ENCODE results near the gene METTL25B. TPM values are rescaled to one million over a fixed set of nuclear protein-coding genes. Genes with fewer than 3 reads are reported as not detected.

METTL25B gene
- polyA plus RNA-seq (2013) = 15.9 and 18.0 TPM in 2 replicates

- Histone ChIP-seq H3K27ac (ENCODE audit: low read depth, low read length) (peak within 1 kb of the TSS; percentile 35), H4K8ac (ENCODE audit: low read depth, low read length) (peak within 1 kb of the TSS; percentile 82), H3K23ac (ENCODE audit: low read length) (no peak within 1 kb of the TSS), H4K12ac (ENCODE audit: low read depth, low read length) (peak within 1 kb of the TSS; percentile 59), H3K4me3 (ENCODE audit: low read depth, low read length) (peak within 1 kb of the TSS; percentile 97), H3K14ac (ENCODE audit: low read length) (peak within 1 kb of the TSS; percentile 78), H3K9me3 (ENCODE audit: insufficient read depth, low read depth, low read length) (peaks cover 2% of the 10 kb centered on the region), H3K79me2 (ENCODE audit: control insufficient read depth, insufficient read depth, low read length, poor library complexity) (peaks cover 6% of the 10 kb centered on the region), H2BK12ac (ENCODE audit: low read length) (no peak within 1 kb of the TSS), H2AK5ac (ENCODE audit: low read length) (peak within 1 kb of the TSS; percentile 8), H4K91ac (ENCODE audit: low read depth, low read length) (peak within 1 kb of the TSS; percentile 76), H3K4me1 (ENCODE audit: control insufficient read depth in 1 of 2, insufficient read depth in 2 of 2, low read length in 2 of 2) (peaks cover 8 to 21% of the 10 kb centered on the region in 2 experiments), H3K79me1 (ENCODE audit: low read length) (peaks cover 7% of the 10 kb centered on the region), H3K4me2 (ENCODE audit: low read length) (peak within 1 kb of the TSS; percentile 99), H2BK120ac (ENCODE audit: insufficient read depth, low read length, poor library complexity) (peak within 1 kb of the TSS; percentile 7), H3K27me3 (ENCODE audit: insufficient read depth, low read length) (no peaks in the 10 kb centered on the region), H3K36me3 (ENCODE audit: control insufficient read depth in 1 of 2, insufficient read depth in 2 of 2, low read length in 2 of 2) (peaks cover 12 to 25% of the 10 kb centered on the region in 2 experiments), H2BK5ac (ENCODE audit: low read depth, low read length, poor library complexity) (peak within 1 kb of the TSS; percentile 60), H2AFZ (ENCODE audit: insufficient read depth, low read length, poor library complexity) (peak within 1 kb of the TSS; percentile 72), H3K18ac (ENCODE audit: low read length) (peak within 1 kb of the TSS; percentile 39), H3K9ac (ENCODE audit: low read length) (peak within 1 kb of the TSS; percentile 97), H3K4ac (ENCODE audit: low read depth, low read length) (peak within 1 kb of the TSS; percentile 61)
- DNase-seq = peak; percentile 75 to 83
- WGBS (ENCODE audit: extremely low coverage, insufficient coverage, insufficient read length) = no CpG with 5 or more reads among the region's 46 CpGs
Observed at GRCh38 chr1:156727926-156728598, at the start of gene METTL25B. TSS of gene METTL25B (plus strand) at chr1:156728469. CDS start at chr1:156729105, 636 bp downstream.

- no CpG with 5 or more reads among the region's 2 CpGs for WGBS (ENCODE audit: extremely low coverage, insufficient coverage, insufficient read length)
- no peak overlapping the region for H3K4ac ChIP-seq (ENCODE audit: low read depth, low read length)
- no peak overlapping the region for H3K27ac ChIP-seq (ENCODE audit: low read depth, low read length)
- no peak overlapping the region for H3K4me3 ChIP-seq (ENCODE audit: low read depth, low read length)
- peaks cover 3 to 4% of the 10 kb centered on the region in 2 experiments for H3K36me3 ChIP-seq (ENCODE audit: control insufficient read depth in 1 of 2, insufficient read depth in 2 of 2, low read length in 2 of 2)
- H3K9ac ChIP-seq (ENCODE audit: low read length) = no peak overlapping the region
- peaks cover 8 to 15% of the 10 kb centered on the region in 2 experiments for H3K4me1 ChIP-seq (ENCODE audit: control insufficient read depth in 1 of 2, insufficient read depth in 2 of 2, low read length in 2 of 2)
- H2BK5ac ChIP-seq (ENCODE audit: low read depth, low read length, poor library complexity) = no peak overlapping the region
- H3K4me2 ChIP-seq (ENCODE audit: low read length) = no peak overlapping the region
- no peak overlapping the region for H2AK5ac ChIP-seq (ENCODE audit: low read length)
- H4K91ac ChIP-seq (ENCODE audit: low read depth, low read length) = no peak overlapping the region
- no peak overlapping the region for H4K8ac ChIP-seq (ENCODE audit: low read depth, low read length)
- no peak overlapping the region for H4K12ac ChIP-seq (ENCODE audit: low read depth, low read length)
- no peaks in the 10 kb centered on the region for H3K9me3 ChIP-seq (ENCODE audit: insufficient read depth, low read depth, low read length)
- H2BK120ac ChIP-seq (ENCODE audit: insufficient read depth, low read length, poor library complexity) = no peak overlapping the region
- no peaks in the 10 kb centered on the region for H3K27me3 ChIP-seq (ENCODE audit: insufficient read depth, low read length)
- H2BK12ac ChIP-seq (ENCODE audit: low read length) = no peak overlapping the region
- peaks cover 20% of the 10 kb centered on the region for H3K79me2 ChIP-seq (ENCODE audit: control insufficient read depth, insufficient read depth, low read length, poor library complexity)
- no peak overlapping the region for H3K23ac ChIP-seq (ENCODE audit: low read length)
- DNase-seq = no peak
- peaks cover 20% of the 10 kb centered on the region for H3K79me1 ChIP-seq (ENCODE audit: low read length)
- H3K18ac ChIP-seq (ENCODE audit: low read length) = no peak overlapping the region
- no peak overlapping the region for H3K14ac ChIP-seq (ENCODE audit: low read length)
- H2AFZ ChIP-seq (ENCODE audit: insufficient read depth, low read length, poor library complexity) = no peak overlapping the region
Observed at GRCh38 chr1:156680056-156680455, 48.2 kb upstream of the METTL25B start.

GRCh38 chr1:156681196-156681960 is 46.9 kb upstream of the METTL25B start:
- H4K8ac ChIP-seq (ENCODE audit: low read depth, low read length) = no peak overlapping the region
- WGBS (ENCODE audit: extremely low coverage, insufficient coverage, insufficient read length) = no CpG with 5 or more reads among the region's 8 CpGs
- H3K23ac ChIP-seq (ENCODE audit: low read length) = no peak overlapping the region
- no peaks in the 10 kb centered on the region for H3K9me3 ChIP-seq (ENCODE audit: insufficient read depth, low read depth, low read length)
- H3K27ac ChIP-seq (ENCODE audit: low read depth, low read length) = no peak overlapping the region
- H2BK12ac ChIP-seq (ENCODE audit: low read length) = no peak overlapping the region
- no peak overlapping the region for H2BK5ac ChIP-seq (ENCODE audit: low read depth, low read length, poor library complexity)
- peak overlapping the region; percentile 38 for H3K4me3 ChIP-seq (ENCODE audit: low read depth, low read length)
- H3K14ac ChIP-seq (ENCODE audit: low read length) = no peak overlapping the region
- peaks cover 2 to 11% of the 10 kb centered on the region in 2 experiments for H3K4me1 ChIP-seq (ENCODE audit: control insufficient read depth in 1 of 2, insufficient read depth in 2 of 2, low read length in 2 of 2)
- DNase-seq = no peak
- H3K9ac ChIP-seq (ENCODE audit: low read length) = peak overlapping the region; percentile 49
- no peaks in the 10 kb centered on the region for H3K27me3 ChIP-seq (ENCODE audit: insufficient read depth, low read length)
- no peak overlapping the region for H3K4ac ChIP-seq (ENCODE audit: low read depth, low read length)
- H4K91ac ChIP-seq (ENCODE audit: low read depth, low read length) = no peak overlapping the region
- H2BK120ac ChIP-seq (ENCODE audit: insufficient read depth, low read length, poor library complexity) = no peak overlapping the region
- H3K4me2 ChIP-seq (ENCODE audit: low read length) = no peak overlapping the region
- H4K12ac ChIP-seq (ENCODE audit: low read depth, low read length) = no peak overlapping the region
- no peak overlapping the region for H2AFZ ChIP-seq (ENCODE audit: insufficient read depth, low read length, poor library complexity)
- H3K36me3 ChIP-seq (ENCODE audit: control insufficient read depth in 1 of 2, insufficient read depth in 2 of 2, low read length in 2 of 2) = no peaks in the 10 kb centered on the region
- no peak overlapping the region for H3K18ac ChIP-seq (ENCODE audit: low read length)
- H3K79me1 ChIP-seq (ENCODE audit: low read length) = peaks cover 12% of the 10 kb centered on the region
- H3K79me2 ChIP-seq (ENCODE audit: control insufficient read depth, insufficient read depth, low read length, poor library complexity) = peaks cover 7% of the 10 kb centered on the region
- H2AK5ac ChIP-seq (ENCODE audit: low read length) = no peak overlapping the region

GRCh38 chr1:156682166-156682890 is 45.9 kb upstream of the METTL25B start:
- Histone ChIP-seq H3K9ac (ENCODE audit: low read length) (no peak overlapping the region), H2BK120ac (ENCODE audit: insufficient read depth, low read length, poor library complexity) (no peak overlapping the region), H4K91ac (ENCODE audit: low read depth, low read length) (no peak overlapping the region), H3K4ac (ENCODE audit: low read depth, low read length) (no peak overlapping the region), H3K18ac (ENCODE audit: low read length) (no peak overlapping the region), H2AK5ac (ENCODE audit: low read length) (no peak overlapping the region), H2BK12ac (ENCODE audit: low read length) (no peak overlapping the region), H3K4me3 (ENCODE audit: low read depth, low read length) (no peak overlapping the region), H2AFZ (ENCODE audit: insufficient read depth, low read length, poor library complexity) (no peak overlapping the region), H3K4me2 (ENCODE audit: low read length) (no peak overlapping the region), H2BK5ac (ENCODE audit: low read depth, low read length, poor library complexity) (no peak overlapping the region), H3K4me1 (ENCODE audit: control insufficient read depth in 1 of 2, insufficient read depth in 2 of 2, low read length in 2 of 2) (peaks cover 2 to 6% of the 10 kb centered on the region in 2 experiments), H3K23ac (ENCODE audit: low read length) (no peak overlapping the region), H3K27me3 (ENCODE audit: insufficient read depth, low read length) (no peaks in the 10 kb centered on the region), H4K8ac (ENCODE audit: low read depth, low read length) (no peak overlapping the region), H3K79me1 (ENCODE audit: low read length) (peaks cover 4% of the 10 kb centered on the region), H3K14ac (ENCODE audit: low read length) (no peak overlapping the region), H4K12ac (ENCODE audit: low read depth, low read length) (no peak overlapping the region), H3K79me2 (ENCODE audit: control insufficient read depth, insufficient read depth, low read length, poor library complexity) (no peaks in the 10 kb centered on the region), H3K9me3 (ENCODE audit: insufficient read depth, low read depth, low read length) (no peaks in the 10 kb centered on the region), H3K27ac (ENCODE audit: low read depth, low read length) (no peak overlapping the region), H3K36me3 (ENCODE audit: control insufficient read depth in 1 of 2, insufficient read depth in 2 of 2, low read length in 2 of 2) (no peaks in the 10 kb centered on the region)
- no peak for DNase-seq
- no CpG with 5 or more reads among the region's 5 CpGs for WGBS (ENCODE audit: extremely low coverage, insufficient coverage, insufficient read length)
